Suppressor macrophage treated with lipopolysaccharide for 4 hours (primary cell): ENCODE results near the gene SAMD5.
A peak's percentile ranks its signal among the peaks of the same experiment; 100 is the strongest.
"Not testable (repeated sequence)": the region's sequence is repeated elsewhere in the genome, so short reads cannot be mapped to it uniquely, and the experiment has no call there.

ENCODE experiments used
- DNase-seq: peaks from one replicate; pipeline ENCODE4 v3.0.0-alpha.2; 2020

SAMD5 gene

DNA sequence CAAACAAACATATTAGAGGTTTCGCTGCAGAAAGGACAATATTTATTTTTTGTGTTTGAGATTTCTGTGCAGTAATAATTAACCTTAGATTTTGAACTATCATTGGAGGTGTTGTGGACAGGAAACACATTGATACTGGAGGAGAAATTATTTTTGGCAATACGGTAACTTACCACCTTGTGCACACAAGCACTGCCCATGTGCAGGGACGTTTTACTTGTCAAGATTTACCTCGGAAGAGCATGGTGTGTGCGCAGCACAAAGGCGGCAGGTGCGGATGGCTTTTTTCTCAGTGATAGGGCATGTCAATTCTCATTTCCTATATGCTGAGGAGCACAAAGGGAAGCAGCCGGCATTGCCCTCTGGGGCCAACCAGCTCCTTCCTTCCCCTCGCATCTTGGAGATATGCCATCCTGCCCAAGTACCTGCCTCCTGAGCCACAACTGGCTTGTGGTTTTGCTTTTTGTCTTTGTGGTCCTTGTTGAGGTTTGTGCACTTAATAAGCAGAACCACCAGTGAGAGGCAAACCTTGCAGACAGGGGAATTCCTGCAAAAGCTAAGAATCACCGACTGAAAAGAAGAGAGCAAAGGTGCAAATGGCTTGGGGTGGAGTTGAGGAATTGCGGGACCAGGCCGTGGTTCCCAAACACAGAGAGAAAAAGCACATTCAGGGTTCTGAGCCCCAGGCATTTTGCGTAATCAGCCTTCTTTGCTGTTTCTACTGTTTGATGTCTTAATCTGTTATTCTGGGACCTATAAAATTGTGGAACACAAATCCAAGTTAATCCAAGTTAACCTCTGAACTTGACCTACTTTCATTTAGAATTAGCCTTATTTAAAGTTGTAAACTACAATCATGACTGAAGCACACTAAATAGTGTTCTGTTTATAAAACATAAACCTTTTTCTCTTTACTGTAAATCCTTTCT, 21.9 kb downstream of the SAMD5 start:
- DNase-seq, result no peak

GRCh38 chr6:147531321-147531720, 22.8 kb downstream of the SAMD5 start:
- DNase-seq, result no peak

GRCh38 chr6:147534116-147534860, 25.8 kb downstream of the SAMD5 start:
- DNase-seq, result no peak

DNA sequence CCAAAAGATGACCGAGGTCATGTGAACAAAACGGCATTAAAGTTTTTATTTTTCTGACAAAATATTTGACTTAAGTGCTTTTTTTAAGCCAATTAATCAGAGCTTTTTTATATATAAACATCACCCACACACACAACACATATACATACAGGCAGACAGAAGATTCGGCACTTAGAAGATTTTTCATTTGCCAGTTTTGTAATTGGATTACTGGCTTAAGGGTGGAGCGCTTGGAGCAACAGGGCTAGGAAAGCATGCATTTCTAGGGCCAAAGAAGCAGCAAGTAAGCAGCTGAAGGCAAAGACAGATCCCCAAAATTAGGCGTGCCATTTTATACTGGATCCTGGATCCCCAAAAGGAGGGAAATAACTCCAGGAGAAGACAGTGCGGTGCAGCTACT, 30.3 kb downstream of the SAMD5 start:
- no peak for DNase-seq

GRCh38 chr6:147540075-147540474, 31.6 kb downstream of the SAMD5 start:
- no peak for DNase-seq

- DNase-seq, result not testable (repeated sequence)
These were observed 33.9 kb downstream of the SAMD5 start for GRCh38 chr6:147542436-147542835.

DNA sequence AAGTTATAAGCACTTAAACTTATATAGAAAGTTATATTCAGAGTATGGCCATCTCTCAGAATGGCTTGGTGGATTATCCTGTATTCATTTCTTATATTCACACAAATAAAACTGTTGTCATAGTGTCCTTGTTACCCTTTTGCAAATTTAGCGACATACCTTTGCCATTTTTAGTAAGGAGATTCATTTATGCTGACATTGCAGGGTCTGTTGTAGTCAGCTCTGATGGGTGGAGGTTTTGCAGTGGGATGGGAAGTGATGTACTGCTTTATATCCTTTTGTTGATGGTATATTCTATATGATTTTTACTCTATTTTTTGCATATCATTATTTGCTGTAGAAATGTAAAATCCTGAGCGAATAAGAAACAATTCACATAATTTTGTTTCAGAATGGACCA, 35.9 kb downstream of the SAMD5 start:
- no peak for DNase-seq

DNA sequence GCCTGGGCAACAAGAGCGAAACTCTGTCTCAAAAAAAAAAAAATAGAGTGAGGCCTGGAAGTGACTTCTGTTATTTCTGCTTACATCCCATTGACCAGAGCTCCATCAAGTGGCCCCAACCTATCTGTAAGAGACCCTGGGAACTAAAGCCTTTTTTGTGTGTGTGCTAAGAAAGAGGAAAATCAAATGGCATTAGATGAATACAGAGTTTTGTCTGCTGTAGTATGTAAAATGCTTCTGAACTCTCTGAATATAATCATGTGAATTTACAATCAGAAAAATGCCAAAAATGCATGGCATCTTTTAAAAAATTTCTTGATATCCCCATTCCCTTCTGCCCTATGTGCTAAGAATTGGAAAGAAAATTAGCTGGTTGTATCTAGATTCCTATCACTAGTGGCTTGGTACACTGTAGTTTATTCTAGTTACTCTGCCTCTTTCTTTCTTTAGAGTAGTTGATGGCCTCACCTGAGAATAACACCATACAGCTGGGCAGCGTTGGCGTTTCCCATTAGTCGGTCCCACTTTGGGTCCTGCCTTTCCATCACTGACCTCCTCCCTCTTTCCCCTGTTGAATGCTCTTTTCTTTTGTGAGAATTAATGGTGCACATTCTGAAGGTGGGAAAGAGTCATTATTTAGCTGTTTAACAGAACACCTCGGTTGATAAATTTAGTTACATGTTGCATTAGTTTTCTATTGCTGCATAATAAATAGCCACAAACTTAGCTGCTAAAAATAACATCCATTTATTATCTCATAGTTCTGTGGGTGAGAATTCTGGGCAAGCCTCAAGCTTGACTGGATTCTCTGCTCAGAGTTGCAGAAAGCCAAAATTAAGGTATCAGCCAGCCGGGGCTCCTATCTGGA, 38.2 kb downstream of the SAMD5 start:
- no peak for DNase-seq

DNA sequence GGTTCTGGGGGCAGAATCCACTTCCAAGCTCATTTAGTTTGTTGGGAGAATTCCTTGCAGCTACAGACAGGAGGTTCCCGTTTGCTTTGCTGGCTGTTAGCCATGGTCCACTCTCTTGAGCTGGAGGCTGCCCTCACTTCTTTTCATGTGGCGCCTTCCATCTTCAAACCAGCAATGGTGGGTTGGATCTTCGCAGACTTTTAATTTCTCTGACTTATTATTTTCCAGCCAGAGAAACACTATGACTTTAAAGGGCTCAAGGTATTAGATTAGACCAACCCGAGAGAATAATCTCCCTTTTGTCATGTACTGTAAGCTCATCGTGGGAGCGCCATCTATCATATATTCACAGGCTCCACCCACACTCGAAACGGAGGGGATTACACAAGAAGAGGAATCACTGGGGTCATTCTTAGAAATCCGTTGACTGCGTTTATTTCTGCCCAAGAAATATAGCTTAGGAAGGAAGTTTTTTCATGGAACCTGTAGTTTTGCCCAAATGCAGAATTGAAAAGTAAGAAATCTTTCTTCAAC, 38.9 kb downstream of the SAMD5 start:
- no peak for DNase-seq

- DNase-seq, result no peak
These were observed 40.5 kb downstream of the SAMD5 start for GRCh38 chr6:147548921-147549475.

DNA sequence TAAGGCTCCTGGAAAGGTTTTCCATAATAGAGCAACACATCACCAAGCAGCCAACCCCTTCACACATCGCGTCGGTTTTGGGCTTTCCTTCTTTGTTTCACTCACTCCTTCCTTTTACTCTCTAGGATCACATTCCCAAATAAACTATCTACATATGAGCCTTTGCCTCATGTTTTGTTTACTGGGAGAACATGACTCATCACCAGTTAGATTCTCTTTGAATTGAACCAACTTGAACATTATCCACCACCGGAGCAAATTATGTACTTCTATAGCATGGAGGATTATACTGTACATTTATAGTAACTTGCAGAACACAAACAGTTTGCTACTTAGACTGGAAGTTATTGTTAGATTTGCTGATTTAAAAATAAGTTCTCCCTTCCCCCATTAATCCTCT, 41.0 kb downstream of the SAMD5 start:
- no peak for DNase-seq

DNA sequence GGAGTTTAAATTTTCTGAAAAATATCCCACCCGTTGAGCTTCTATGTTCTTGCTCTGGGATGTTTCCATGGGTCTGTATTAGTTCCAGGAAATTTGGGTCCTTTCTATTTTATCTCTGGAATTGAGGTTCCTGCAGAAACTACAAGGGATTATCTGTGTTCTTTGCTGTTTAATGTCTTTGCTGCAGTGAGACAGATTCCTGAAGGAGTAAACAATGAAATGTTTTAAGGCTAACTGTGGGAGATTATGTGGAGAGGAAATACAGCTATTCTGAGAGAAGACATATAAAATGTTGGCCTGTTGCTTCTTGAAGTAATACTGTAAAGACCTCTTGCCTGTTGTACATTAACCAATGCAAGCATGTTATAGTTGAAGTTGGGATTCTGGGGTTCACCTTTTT, 43.5 kb downstream of the SAMD5 start:
- no peak for DNase-seq

DNA sequence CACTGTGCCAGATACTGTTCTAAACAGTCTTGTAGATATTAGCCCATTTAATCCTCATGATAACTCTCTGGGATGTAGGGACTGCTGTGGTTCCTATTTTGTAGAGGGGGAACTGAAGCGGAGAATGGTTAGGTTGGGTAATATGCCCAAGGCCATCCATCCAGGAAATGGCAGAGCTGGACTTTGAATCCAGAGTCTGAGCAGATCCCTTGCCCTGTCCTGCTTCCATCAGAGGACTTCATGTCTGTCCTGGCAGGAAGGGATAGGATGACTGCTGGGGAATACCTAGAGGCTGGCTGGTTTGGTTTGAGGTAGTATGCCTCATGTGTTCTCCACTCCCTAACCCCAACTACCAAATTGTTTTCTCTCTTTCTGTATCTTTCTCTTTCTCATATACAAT, 44.6 kb downstream of the SAMD5 start:
- no peak for DNase-seq

GRCh38 chr6:147554281-147554680, 45.8 kb downstream of the SAMD5 start:
- no peak for DNase-seq

- DNase-seq, result no peak
These were observed 50.5 kb downstream of the SAMD5 start for GRCh38 chr6:147559006-147559405.

DNA sequence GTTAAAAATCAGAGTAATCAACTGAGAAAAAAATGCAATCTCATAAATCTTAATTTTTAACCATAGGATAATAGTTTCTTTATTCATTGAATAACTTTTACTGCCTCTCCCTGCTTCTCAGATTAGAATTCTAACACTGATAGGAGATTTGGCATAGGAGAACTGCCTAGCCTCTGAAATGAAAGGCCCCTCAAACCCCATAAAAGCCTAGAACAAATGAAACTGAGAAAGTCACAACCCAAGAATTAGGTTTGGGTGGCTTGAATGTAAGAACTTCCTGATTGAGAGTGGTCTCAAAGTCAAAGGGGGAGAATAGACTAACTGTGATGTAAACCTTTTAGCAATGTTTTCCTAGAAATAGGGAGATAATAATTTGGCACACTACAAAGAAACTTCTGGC, 52.2 kb downstream of the SAMD5 start:
- DNase-seq, result no peak

- no peak for DNase-seq
These were observed 53.2 kb downstream of the SAMD5 start for GRCh38 chr6:147561726-147562125.

- DNase-seq, result no peak
These were observed 55.0 kb downstream of the SAMD5 start for GRCh38 chr6:147563472-147563871.

- DNase-seq, result no peak
These were observed 56.1 kb downstream of the SAMD5 start for GRCh38 chr6:147564556-147564955.

DNA sequence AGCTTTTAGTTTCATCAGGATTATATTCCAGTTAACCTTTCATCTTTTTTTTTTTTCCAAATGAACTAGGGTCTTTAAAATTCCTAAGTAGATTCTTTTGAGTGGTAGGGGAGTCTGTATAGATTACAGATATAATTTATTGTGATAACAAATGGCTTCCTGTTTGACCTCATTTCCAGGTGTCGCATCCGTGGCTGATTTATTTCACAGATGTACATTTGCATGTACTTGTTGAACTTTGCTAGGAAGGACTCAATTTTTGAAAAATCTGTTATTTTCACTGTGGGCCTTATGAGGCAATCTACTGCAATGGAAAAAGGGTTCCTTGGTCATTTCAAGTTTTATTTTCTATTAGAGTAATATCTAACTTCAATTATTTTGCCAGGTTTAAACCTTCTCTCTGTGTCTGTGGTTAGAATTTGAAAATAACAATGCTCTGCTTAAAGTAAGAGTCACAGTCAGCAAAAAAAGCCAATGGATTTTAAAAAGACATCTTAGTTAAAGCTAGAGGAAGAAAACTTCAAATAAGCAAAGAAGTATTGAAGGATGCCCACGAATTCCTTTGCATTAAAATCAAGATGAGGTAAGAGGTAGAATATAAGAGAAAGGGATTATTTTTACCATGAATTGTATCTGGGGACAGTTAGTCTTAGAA, 57.9 kb downstream of the SAMD5 start:
- DNase-seq, result no peak

- DNase-seq, result peak; percentile 21
These were observed 58.8 kb downstream of the SAMD5 start for GRCh38 chr6:147567141-147567805.
